Measurements from ENCODE around the gene MARCHF10. TPM values are rescaled to one million over a fixed set of nuclear protein-coding genes. Genes with fewer than 3 reads are reported as not detected.
A peak's percentile ranks its signal among the peaks of the same experiment; 100 is the strongest.

The MARCHF10 gene
- total and polyA plus RNA-seq, 9 of the 15 experiments (the other 6 are each of a cell fraction or from before 2014, with no cell fraction given), result not detected

DNA sequence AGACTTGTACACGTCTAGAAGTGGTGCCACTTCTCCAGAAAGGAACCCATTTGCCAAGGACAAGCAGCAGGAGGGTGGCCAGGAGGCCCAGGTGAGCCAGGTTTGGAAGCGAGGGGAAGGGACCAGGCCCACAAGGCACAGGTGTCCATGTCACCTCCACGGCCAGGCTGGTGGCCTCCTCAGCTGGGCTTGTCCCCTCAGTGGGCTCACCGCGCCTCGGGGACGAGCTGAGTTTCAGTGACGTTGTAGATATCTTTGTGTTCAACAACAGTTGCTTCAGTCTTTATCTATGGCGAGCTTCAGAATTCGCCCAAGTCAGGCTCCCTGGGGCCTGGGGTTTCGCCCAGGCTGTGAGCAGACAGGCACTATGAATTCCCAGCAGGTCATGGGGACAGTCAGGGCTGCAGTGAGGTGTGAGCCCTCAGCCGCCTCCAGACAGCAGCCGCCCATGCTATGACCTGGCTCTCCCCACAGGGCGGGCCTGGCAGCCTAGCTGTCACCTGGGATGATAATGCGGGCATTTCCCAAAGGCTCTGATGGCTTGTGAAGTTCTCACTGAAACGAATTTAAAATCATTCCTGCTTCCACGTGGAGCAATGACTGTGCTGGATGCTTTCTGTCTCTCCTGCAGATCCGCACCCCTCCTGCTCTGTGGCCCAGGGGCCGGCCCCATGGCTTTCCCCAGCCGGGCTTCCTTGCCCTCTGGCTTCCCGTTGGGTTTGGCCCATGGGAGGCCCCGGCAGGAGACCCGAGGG is 91.1 kb downstream of the MARCHF10 start:
- H3K79me2 ChIP-seq (ENCODE audit: control insufficient read depth, insufficient read depth, low read length), result no peaks in the 10 kb centered on the region
- ChIA-PET CTCF (ENCODE audit: low intra/inter-chr PET ratio) (interaction anchor here (0.6 to 0.7 kb wide), 2 partner anchors 117 to 1311 kb away, joined by 3 to 4 read pairs; no protein-coding TSS in a partner anchor), POLR2A (interaction anchor here (0.6 kb wide), 1 partner anchor 17 kb away, joined by 4 read pairs; no protein-coding TSS in a partner anchor)
- H3K4me3 ChIP-seq, result no peak overlapping the region
- peak overlapping the region in 1 of 2 experiments; percentile 69; a peak in 1 of 4 replicates for H3K9ac ChIP-seq (ENCODE audit: insufficient read depth in 1 of 2, low read depth in 2 of 2, low read length in 2 of 2)
- no peak overlapping the region for H2AFZ ChIP-seq (ENCODE audit: low read depth, low read length)
- no peaks in the 10 kb centered on the region for H3K9me3 ChIP-seq (replicated peaks; ENCODE audit: control insufficient read depth, insufficient read depth, low read depth, low read length)
- no peak for FAIRE-seq
- no TSS peak for BruUV-seq (replicated peaks)
- in situ Hi-C loops (cut with MboI) (loop anchor here (25.0 kb wide), 1 partner anchor 245 kb away; the partner anchor contains the start of gene TANC2), intact Hi-C loops (cut with micrococcal nuclease) (no loop called here)
- no peak overlapping the region for H3K4me2 ChIP-seq (ENCODE audit: insufficient read depth, low read length)
- ATAC-seq, result 0 out of 3 replicates have a peak, but pooled peaks have one; percentile 20
- no peak for DNase-seq (ENCODE audit: extremely low read depth in 1 of 4, low spot score in 3 of 4)
- no peaks in the 10 kb centered on the region for H3K9me1 ChIP-seq (ENCODE audit: control insufficient read depth, insufficient read depth, low read length)
- WGBS (ENCODE audit: insufficient coverage, low coverage, missing lambda C conversion rate), result 36% methylated on average over 22 of the region's 23 CpGs
- H3K36me3 ChIP-seq (ENCODE audit: control insufficient read depth, insufficient read depth, low read length), result no peaks in the 10 kb centered on the region
- H3K27ac ChIP-seq (ENCODE audit: extremely low read depth, low read depth, low read length), result no peak overlapping the region
- peaks cover 2 to 9% of the 10 kb centered on the region in 2 experiments; a peak in 3 of 5 replicates for H3K4me1 ChIP-seq (replicated peaks in 1 of 2; ENCODE audit: control insufficient read depth in 2 of 2, insufficient read depth in 2 of 2, low read length in 2 of 2)
- no peaks in the 10 kb centered on the region for H4K20me1 ChIP-seq (replicated peaks; ENCODE audit: control insufficient read depth, insufficient read depth, low read length)
- H3K27me3 ChIP-seq (ENCODE audit: control insufficient read depth in 2 of 2, insufficient read depth in 2 of 2, low read length in 2 of 2), result peaks cover 13 to 55% of the 10 kb centered on the region in 2 experiments; a peak in 4 of 5 replicates
- TF ChIP-seq RAD21 (CRISPR knock-in tag; conservative IDR thresholded peaks at IDR 0.05 in 1 of 2, IDR thresholded peaks at IDR 0.05 in 1 of 2) (no peak), ZNF347 (CRISPR knock-in tag; IDR thresholded peaks at IDR 0.05; ENCODE audit: low read depth) (no peak), SMARCE1 (IDR thresholded peaks at IDR 0.05) (no peak), GTF2E2 (tag; IDR thresholded peaks at IDR 0.05) (no peak), TFAM (CRISPR knock-in tag; conservative IDR thresholded peaks at IDR 0.05) (no peak), GTF2F1 (IDR thresholded peaks at IDR 0.05; ENCODE audit: low read depth, low read length) (no peak), PHF8 (IDR thresholded peaks at IDR 0.05; ENCODE audit: borderline replicate concordance, low read length) (no peak), NFYB (IDR thresholded peaks at IDR 0.05; ENCODE audit: extremely low read depth, insufficient read length) (no peak), ZC3H11A (IDR thresholded peaks at IDR 0.05; ENCODE audit: low read depth, low read length) (no peak), PRMT5 (CRISPR knock-in tag; IDR thresholded peaks at IDR 0.05) (no peak), ZBTB40 (IDR thresholded peaks at IDR 0.05) (no peak), ZBTB40 (CRISPR knock-in tag; IDR thresholded peaks at IDR 0.05) (no peak), SIRT6 (IDR thresholded peaks at IDR 0.05; ENCODE audit: low read depth, low read length) (no peak)

All from K562 (cell line).